Tibial nerve (tissue), 4 donors: ENCODE measurements around the gene OR13G1.

Source experiments
- EP300 ChIP-seq, 2 donors: sonication (generic); formaldehyde crosslinking; IDR thresholded peaks; one replicate each; pipeline ENCODE4 v1.6.1; 2017; ENCODE audit warnings: antibody characterized with exemption in 2 of 2, mild to moderate bottlenecking in 1 of 2
- TF ChIP-seq, protein P1 (sequence below), 5 experiments: fragments of 200-600 bp in 3 of 5; fragments of 450-650 bp in 2 of 5; sonication (generic) in 3 of 5; IDR thresholded peaks; one replicate each; pipeline ENCODE4 v1.5.1; 2016 to 2019; ENCODE audit warnings: antibody characterized with exemption in 5 of 5, mild to moderate bottlenecking in 3 of 5, moderate library complexity in 2 of 5

DNA sequence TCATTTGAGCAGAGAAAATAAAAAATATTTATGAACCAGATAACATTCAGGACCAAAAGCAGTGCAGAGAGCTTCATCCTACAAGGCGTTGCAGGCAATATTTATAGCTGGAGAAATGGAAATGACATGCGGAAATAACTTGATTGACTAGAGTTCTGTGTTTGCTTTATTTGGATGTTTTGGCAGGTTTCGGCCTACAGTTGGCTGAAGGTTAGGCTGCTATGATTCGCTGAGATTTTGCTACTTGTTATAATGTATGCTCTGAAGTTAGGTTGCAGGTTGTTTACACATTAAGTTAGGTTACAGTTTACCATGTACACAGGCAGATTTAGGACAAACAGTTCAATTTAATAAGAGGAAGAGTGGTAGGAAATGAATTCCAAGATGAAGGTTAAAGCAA lies 632 bp upstream of the OR13G1 start:
- TF ChIP-seq EP300 (IDR thresholded peaks at IDR 0.05): no peak
- TF ChIP-seq, protein P1, sequence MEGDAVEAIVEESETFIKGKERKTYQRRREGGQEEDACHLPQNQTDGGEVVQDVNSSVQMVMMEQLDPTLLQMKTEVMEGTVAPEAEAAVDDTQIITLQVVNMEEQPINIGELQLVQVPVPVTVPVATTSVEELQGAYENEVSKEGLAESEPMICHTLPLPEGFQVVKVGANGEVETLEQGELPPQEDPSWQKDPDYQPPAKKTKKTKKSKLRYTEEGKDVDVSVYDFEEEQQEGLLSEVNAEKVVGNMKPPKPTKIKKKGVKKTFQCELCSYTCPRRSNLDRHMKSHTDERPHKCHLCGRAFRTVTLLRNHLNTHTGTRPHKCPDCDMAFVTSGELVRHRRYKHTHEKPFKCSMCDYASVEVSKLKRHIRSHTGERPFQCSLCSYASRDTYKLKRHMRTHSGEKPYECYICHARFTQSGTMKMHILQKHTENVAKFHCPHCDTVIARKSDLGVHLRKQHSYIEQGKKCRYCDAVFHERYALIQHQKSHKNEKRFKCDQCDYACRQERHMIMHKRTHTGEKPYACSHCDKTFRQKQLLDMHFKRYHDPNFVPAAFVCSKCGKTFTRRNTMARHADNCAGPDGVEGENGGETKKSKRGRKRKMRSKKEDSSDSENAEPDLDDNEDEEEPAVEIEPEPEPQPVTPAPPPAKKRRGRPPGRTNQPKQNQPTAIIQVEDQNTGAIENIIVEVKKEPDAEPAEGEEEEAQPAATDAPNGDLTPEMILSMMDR (IDR thresholded peaks at IDR 0.05): no peak
